Bronchial epithelial cell (primary cell): ENCODE results near the gene NKX1-1. TPM values are rescaled to one million over a fixed set of nuclear protein-coding genes. Genes with fewer than 3 reads are reported as not detected.

Experiments
- DNase-seq: peaks from one replicate; pipeline ENCODE4 v3.0.0-alpha.2; 2010; ENCODE audit warnings: low read depth
- FAIRE-seq: peaks from 2 replicates; lab custom pipeline; 2011; peaks lifted over from hg19 to GRCh38; lab: Jason Lieb, UNC
- H3K27me3 ChIP-seq: 2 replicates; pipeline ENCODE4 v1.5.1; 2011; ENCODE audit warnings: low read length; ENCODE audit not compliant: control insufficient read depth, insufficient read depth
- H3K36me3 ChIP-seq: 2 replicates; pipeline ENCODE4 v1.5.1; 2011; ENCODE audit warnings: low read length; ENCODE audit not compliant: control insufficient read depth, insufficient read depth
- H3K4me3 ChIP-seq: 2 replicates; pipeline ENCODE4 v1.5.1; 2011; ENCODE audit warnings: mild to moderate bottlenecking, low read depth, low read length, control low read depth
- total RNA-seq: library from RNA; depleted of rRNA; stranded (reverse); fragments of >200 nt; gene quantifications from 2 replicates; pipeline ENCODE4 v1.2.1, GENCODE V29; 2014
- TF ChIP-seq, protein P1 (sequence below): IDR thresholded peaks from 2 replicates; pipeline ENCODE4 v1.5.1; 2011; ENCODE audit warnings: mild to moderate bottlenecking, moderate library complexity, low read length, control low read depth, inconsistent platforms; ENCODE audit not compliant: insufficient read depth, severe bottlenecking

The NKX1-1 gene
- not detected in 2 replicates for total RNA-seq

DNA sequence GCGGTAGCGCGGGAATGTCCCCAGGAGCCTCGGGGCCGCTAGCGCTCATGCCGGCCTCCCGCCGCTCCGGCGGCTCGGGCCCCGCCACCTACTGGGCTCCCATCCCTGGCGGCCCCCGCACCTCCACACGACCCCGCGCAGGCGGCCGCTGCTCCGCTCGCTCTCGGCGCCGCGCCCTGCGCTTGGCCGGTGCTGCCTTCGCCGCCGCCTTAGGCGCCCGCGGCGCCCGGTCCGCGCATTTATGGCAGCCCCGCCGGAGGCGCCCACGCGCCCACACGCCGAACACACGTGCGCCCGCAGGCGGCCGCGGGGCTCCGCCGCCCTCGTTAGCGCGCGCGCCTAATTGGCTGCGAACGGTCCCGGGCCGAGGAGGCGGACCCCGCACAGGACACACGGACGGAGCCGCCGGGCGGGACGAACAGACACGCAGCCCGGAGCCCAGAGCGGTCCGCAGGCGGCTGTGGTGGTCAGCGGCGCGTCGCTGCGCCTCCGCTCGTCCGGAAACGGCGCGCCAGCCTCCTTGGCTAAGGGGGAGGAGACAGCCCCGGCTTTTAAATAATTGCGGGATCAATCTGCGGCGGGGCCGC is at the start of gene NKX1-1:
NKX1-1 (minus strand) TSS at position 49 of the 587 bp plus-strand sequence; CDS start at position 49, 0 bp downstream.
- H3K4me3 ChIP-seq, result no peak within 1 kb of the TSS
- no peak for DNase-seq
- TF ChIP-seq, protein P1, sequence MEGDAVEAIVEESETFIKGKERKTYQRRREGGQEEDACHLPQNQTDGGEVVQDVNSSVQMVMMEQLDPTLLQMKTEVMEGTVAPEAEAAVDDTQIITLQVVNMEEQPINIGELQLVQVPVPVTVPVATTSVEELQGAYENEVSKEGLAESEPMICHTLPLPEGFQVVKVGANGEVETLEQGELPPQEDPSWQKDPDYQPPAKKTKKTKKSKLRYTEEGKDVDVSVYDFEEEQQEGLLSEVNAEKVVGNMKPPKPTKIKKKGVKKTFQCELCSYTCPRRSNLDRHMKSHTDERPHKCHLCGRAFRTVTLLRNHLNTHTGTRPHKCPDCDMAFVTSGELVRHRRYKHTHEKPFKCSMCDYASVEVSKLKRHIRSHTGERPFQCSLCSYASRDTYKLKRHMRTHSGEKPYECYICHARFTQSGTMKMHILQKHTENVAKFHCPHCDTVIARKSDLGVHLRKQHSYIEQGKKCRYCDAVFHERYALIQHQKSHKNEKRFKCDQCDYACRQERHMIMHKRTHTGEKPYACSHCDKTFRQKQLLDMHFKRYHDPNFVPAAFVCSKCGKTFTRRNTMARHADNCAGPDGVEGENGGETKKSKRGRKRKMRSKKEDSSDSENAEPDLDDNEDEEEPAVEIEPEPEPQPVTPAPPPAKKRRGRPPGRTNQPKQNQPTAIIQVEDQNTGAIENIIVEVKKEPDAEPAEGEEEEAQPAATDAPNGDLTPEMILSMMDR, result no peak
- no peak for FAIRE-seq
- peaks cover 40% of the 10 kb centered on the region for H3K27me3 ChIP-seq
- no peaks in the 10 kb centered on the region for H3K36me3 ChIP-seq

DNA sequence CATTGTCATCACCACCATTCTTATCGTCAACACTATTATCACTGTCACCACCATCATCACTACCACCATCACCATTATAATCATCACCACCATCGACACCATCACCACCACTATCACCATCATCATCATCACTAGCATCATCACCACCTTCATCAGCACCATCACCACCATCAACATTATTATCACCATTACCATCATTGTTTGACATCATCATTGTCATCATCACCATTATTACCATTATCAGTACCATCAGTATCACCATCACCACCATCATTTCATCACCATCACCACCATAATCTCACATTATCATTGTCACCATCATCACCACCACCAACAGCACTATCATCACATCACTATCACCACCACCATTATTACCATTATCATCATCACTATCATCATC is 47.5 kb upstream of the NKX1-1 start:
- H3K36me3 ChIP-seq, result no peaks in the 10 kb centered on the region
- FAIRE-seq (no peak), DNase-seq (no peak)
- H3K4me3 ChIP-seq, result no peak overlapping the region
- H3K27me3 ChIP-seq, result peaks cover 2% of the 10 kb centered on the region
- TF ChIP-seq, protein P1, result no peak

DNA sequence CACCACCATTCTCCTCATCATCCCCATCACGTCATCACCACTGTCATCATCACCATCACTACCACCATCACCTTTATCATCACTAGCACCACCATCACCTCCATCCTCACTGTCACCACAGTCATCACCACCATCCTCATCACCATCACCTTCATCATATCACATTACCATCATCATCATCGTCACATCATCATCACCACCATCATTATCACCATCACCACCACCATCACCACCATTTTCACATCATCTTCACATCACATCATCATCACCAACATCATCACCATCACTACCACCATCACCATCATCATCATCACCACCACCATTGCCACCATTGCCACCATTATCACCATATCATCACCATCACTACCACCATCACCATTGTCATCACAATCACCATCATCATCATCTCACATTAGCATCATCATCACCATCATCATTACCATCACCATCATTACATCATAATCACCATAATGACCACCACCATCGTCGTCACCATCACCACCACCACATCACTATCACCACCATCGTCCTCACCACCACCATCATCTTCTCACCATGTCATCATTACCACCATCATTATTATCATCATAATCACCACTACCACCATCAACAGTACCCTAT is 46.3 kb upstream of the NKX1-1 start:
- no peaks in the 10 kb centered on the region for H3K27me3 ChIP-seq
- no peak for DNase-seq
- no peaks in the 10 kb centered on the region for H3K36me3 ChIP-seq
- TF ChIP-seq, protein P1, result no peak
- no peak overlapping the region for H3K4me3 ChIP-seq
- FAIRE-seq, result no peak

DNA sequence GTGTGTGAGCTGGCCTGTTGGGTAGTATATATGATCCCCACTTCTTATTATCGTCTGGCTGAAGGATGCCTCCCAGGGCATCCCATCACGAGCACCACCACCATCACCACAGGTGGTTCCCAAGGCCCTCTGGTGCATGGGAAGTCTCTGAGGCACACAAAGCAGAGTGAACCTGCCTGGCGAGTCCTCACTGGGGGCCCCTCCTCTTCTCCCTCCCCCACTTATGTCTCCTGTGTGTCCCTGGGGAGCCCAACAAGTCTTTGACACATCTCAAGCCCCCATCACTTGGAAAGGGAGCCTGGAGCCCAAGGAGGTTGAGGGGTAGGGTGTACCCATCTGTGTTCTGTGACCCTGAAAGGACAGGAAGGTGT is 45.5 kb upstream of the NKX1-1 start:
- Histone ChIP-seq H3K36me3 (no peaks in the 10 kb centered on the region), H3K27me3 (no peaks in the 10 kb centered on the region), H3K4me3 (no peak overlapping the region)
- FAIRE-seq (no peak), DNase-seq (no peak)
- TF ChIP-seq, protein P1, result no peak

DNA sequence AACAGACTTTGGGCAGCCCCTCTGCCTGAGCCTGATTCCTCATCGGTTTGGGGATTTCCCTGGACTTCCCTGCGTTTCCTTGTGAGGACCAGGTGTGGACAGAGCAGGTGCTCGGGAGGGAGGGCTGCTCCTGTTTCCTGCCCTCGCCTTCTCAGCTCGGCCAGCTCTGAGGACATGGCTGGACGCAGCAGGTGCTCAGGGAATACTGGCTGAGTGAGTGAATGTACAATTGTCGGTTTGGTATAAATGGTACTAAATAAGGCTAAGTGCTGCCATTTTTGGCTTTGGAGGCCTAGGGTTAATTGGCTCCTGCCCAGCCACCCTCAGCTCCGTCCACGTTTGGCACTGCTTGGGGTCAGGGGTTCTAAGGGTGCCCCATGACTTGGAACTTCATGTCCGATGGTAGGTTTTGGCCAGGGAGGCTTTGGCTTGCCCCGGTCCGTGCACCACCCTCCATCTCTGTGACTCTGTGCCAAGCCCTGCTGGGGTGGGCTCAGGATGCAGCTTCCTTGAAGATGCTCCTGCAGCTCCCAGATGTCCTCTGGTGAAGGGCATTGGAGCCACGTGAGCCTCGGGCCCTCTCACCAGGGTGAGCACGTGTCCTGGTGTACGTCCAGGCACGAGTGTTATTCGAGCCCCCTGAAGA is 45.0 kb upstream of the NKX1-1 start:
- TF ChIP-seq, protein P1, result no peak
- Histone ChIP-seq H3K27me3 (no peaks in the 10 kb centered on the region), H3K4me3 (no peak overlapping the region), H3K36me3 (no peaks in the 10 kb centered on the region)
- no peak for FAIRE-seq
- no peak for DNase-seq
